Vagina (tissue), 2 donors: ENCODE measurements around the gene POLD1. TPM values are rescaled to one million over a fixed set of nuclear protein-coding genes. Genes with fewer than 3 reads are reported as not detected.

ENCODE experiments used
- DNase-seq, 2 donors: peaks; one replicate each; pipeline ENCODE4 v3.0.0-alpha.2; 2017; ENCODE audit errors: extremely low spot score in 2 of 2
- H3K27ac ChIP-seq: fragments of 200-600 bp; sonication (generic); one replicate; pipeline ENCODE4 v1.5.1; 2019
- H3K27me3 ChIP-seq: fragments of 200-600 bp; sonication (generic); one replicate; pipeline ENCODE4 v1.5.1; 2019
- H3K36me3 ChIP-seq, 2 donors: fragments of 200-600 bp; sonication (generic); one replicate each; pipeline ENCODE4 v1.5.1; 2017 to 2019
- H3K4me1 ChIP-seq: fragments of 200-600 bp; sonication (generic); one replicate; pipeline ENCODE4 v1.5.1; 2019
- H3K4me3 ChIP-seq, 2 donors: fragments of 200-600 bp; sonication (generic); 1 replicate in 1 of 2; 2 replicates in 1 of 2; pipeline ENCODE4 v1.5.1; 2016 to 2019
- H3K9me3 ChIP-seq: fragments of 200-600 bp; sonication (generic); one replicate; pipeline ENCODE4 v1.5.1; 2019
- CTCF ChIP-seq, 3 experiments: fragments of 450-650 bp in 2 of 3; fragments of 200-600 bp in 1 of 3; sonication (generic) in 1 of 3; IDR thresholded peaks; one replicate each; pipeline ENCODE4 v1.5.1; 2017 to 2019; ENCODE audit warnings: antibody characterized with exemption in 3 of 3, mild to moderate bottlenecking in 2 of 3, moderate library complexity in 2 of 3
- POLR2A ChIP-seq, 2 donors: fragments of 450-650 bp; IDR thresholded peaks; one replicate each; pipeline ENCODE4 v1.6.1; 2017; ENCODE audit warnings: antibody characterized with exemption in 2 of 2, mild to moderate bottlenecking in 2 of 2, moderate library complexity in 2 of 2
- POLR2AphosphoS5 ChIP-seq, 2 donors: sonication (generic); formaldehyde crosslinking; IDR thresholded peaks; one replicate each; pipeline ENCODE4 v1.9.0; 2017; ENCODE audit warnings: antibody characterized with exemption in 2 of 2, mild to moderate bottlenecking in 2 of 2, low read depth in 1 of 2; ENCODE audit not compliant: insufficient read depth in 1 of 2
- intact Hi-C: fragments of 100-400 bp; cut with DNase I; formaldehyde crosslinking; loops from one replicate; pipeline ENCODE4 v1.15.1; 2023
- total RNA-seq: library from RNA; depleted of rRNA; stranded (reverse); fragments of >200 nt; gene quantifications from one replicate; pipeline ENCODE4 v1.2.3, GENCODE V29; 2016

The POLD1 gene
- total RNA-seq, 1 donor from 2014 or later = 16.7 TPM

GRCh38 chr19:50444059-50444458, 59.9 kb downstream of the POLD1 start:
- H3K4me3 ChIP-seq = no peak overlapping the region
- no peak for TF ChIP-seq CTCF (IDR thresholded peaks at IDR 0.05)
- no peak for TF ChIP-seq POLR2AphosphoS5 (IDR thresholded peaks at IDR 0.05; ENCODE audit: insufficient read depth in 1 of 2, low read depth in 1 of 2)
- TF ChIP-seq POLR2A (IDR thresholded peaks at IDR 0.05) = no peak
- H3K27me3 ChIP-seq = no peaks in the 10 kb centered on the region
- H3K4me1 ChIP-seq = no peaks in the 10 kb centered on the region
- H3K36me3 ChIP-seq = no peaks in the 10 kb centered on the region
- intact Hi-C loops = no loop called here
- DNase-seq = no peak
- no peaks in the 10 kb centered on the region for H3K9me3 ChIP-seq
- no peak overlapping the region for H3K27ac ChIP-seq

- Histone ChIP-seq H3K27ac (no peak overlapping the region), H3K4me3 (no peak overlapping the region), H3K36me3 (no peaks in the 10 kb centered on the region), H3K4me1 (no peaks in the 10 kb centered on the region), H3K27me3 (no peaks in the 10 kb centered on the region), H3K9me3 (no peaks in the 10 kb centered on the region)
- DNase-seq = no peak
- intact Hi-C loops = no loop called here
- no peak for TF ChIP-seq POLR2AphosphoS5 (IDR thresholded peaks at IDR 0.05; ENCODE audit: insufficient read depth in 1 of 2, low read depth in 1 of 2)
These were observed 62.9 kb downstream of the POLD1 start for GRCh38 chr19:50447053-50447452.

GRCh38 chr19:50447750-50448149, 63.6 kb downstream of the POLD1 start:
- H3K36me3 ChIP-seq = no peaks in the 10 kb centered on the region
- H3K27me3 ChIP-seq = no peaks in the 10 kb centered on the region
- no peak for DNase-seq
- intact Hi-C loops = no loop called here
- no peaks in the 10 kb centered on the region for H3K9me3 ChIP-seq
- no peak overlapping the region for H3K27ac ChIP-seq
- H3K4me3 ChIP-seq = no peak overlapping the region
- no peaks in the 10 kb centered on the region for H3K4me1 ChIP-seq
- TF ChIP-seq POLR2AphosphoS5 (IDR thresholded peaks at IDR 0.05; ENCODE audit: insufficient read depth in 1 of 2, low read depth in 1 of 2) (no peak), POLR2A (IDR thresholded peaks at IDR 0.05) (no peak), CTCF (IDR thresholded peaks at IDR 0.05) (no peak)

GRCh38 chr19:50449236-50449899, 65.2 kb downstream of the POLD1 start:
- TF ChIP-seq CTCF (IDR thresholded peaks at IDR 0.05) (no peak), POLR2A (IDR thresholded peaks at IDR 0.05) (no peak), POLR2AphosphoS5 (IDR thresholded peaks at IDR 0.05; ENCODE audit: insufficient read depth in 1 of 2, low read depth in 1 of 2) (no peak)
- intact Hi-C loops = no loop called here
- Histone ChIP-seq H3K9me3 (no peaks in the 10 kb centered on the region), H3K27me3 (no peaks in the 10 kb centered on the region), H3K27ac (no peak overlapping the region), H3K36me3 (no peaks in the 10 kb centered on the region), H3K4me3 (no peak overlapping the region), H3K4me1 (no peaks in the 10 kb centered on the region)
- DNase-seq = no peak

GRCh38 chr19:50450369-50451222, 66.4 kb downstream of the POLD1 start:
- H3K27ac ChIP-seq = no peak overlapping the region
- no peaks in the 10 kb centered on the region for H3K9me3 ChIP-seq
- intact Hi-C loops = no loop called here
- H3K36me3 ChIP-seq = no peaks in the 10 kb centered on the region
- no peaks in the 10 kb centered on the region for H3K27me3 ChIP-seq
- no peak for TF ChIP-seq CTCF (IDR thresholded peaks at IDR 0.05)
- TF ChIP-seq POLR2AphosphoS5 (IDR thresholded peaks at IDR 0.05; ENCODE audit: insufficient read depth in 1 of 2, low read depth in 1 of 2) = no peak
- TF ChIP-seq POLR2A (IDR thresholded peaks at IDR 0.05) = no peak
- no peak for DNase-seq
- no peak overlapping the region for H3K4me3 ChIP-seq
- no peaks in the 10 kb centered on the region for H3K4me1 ChIP-seq
